Parathyroid adenoma (tissue), 2 donors: ENCODE results near the gene SH2D7.

Source experiments
- H2AFZ ChIP-seq: fragments of 300-600 bp; sonication (generic); one replicate; pipeline ENCODE4 v1.7.0; 2017; ENCODE audit warnings: antibody characterized with exemption, mild to moderate bottlenecking
- H3K27ac ChIP-seq: fragments of 300-600 bp; sonication (generic); one replicate; pipeline ENCODE4 v1.7.0; 2017
- H3K27me3 ChIP-seq: fragments of 300-600 bp; sonication (generic); one replicate; pipeline ENCODE4 v1.7.0; 2017; ENCODE audit warnings: low read length; ENCODE audit not compliant: control insufficient read depth, insufficient read depth
- H3K36me3 ChIP-seq: fragments of 300-600 bp; sonication (generic); one replicate; pipeline ENCODE4 v1.7.0; 2017; ENCODE audit warnings: low read length; ENCODE audit not compliant: control insufficient read depth, insufficient read depth
- H3K4me1 ChIP-seq: fragments of 300-600 bp; sonication (generic); one replicate; pipeline ENCODE4 v1.7.0; 2017; ENCODE audit warnings: control low read depth
- H3K4me2 ChIP-seq: fragments of 300-600 bp; sonication (generic); one replicate; pipeline ENCODE4 v1.7.0; 2017; ENCODE audit warnings: low read length
- H3K4me3 ChIP-seq: fragments of 300-600 bp; sonication (generic); one replicate; pipeline ENCODE4 v1.7.0; 2017; ENCODE audit warnings: low read depth, low read length
- H3K79me2 ChIP-seq: fragments of 300-600 bp; sonication (generic); one replicate; pipeline ENCODE4 v1.7.0; 2017; ENCODE audit warnings: control low read depth
- H3K9ac ChIP-seq: fragments of 300-600 bp; sonication (generic); one replicate; pipeline ENCODE4 v1.7.0; 2017; ENCODE audit warnings: mild to moderate bottlenecking
- H3K9me3 ChIP-seq: fragments of 300-600 bp; sonication (generic); one replicate; pipeline ENCODE4 v1.7.0; 2017; ENCODE audit warnings: low read length; ENCODE audit not compliant: control insufficient read depth
- TF ChIP-seq, protein P1 (sequence below): fragments of 300-600 bp; sonication (generic); IDR thresholded peaks from one replicate; pipeline ENCODE4 v1.7.0; 2017; ENCODE audit warnings: antibody characterized with exemption, mild to moderate bottlenecking
- donor health status: primary hyperparathyroidism.

The SH2D7 gene

DNA sequence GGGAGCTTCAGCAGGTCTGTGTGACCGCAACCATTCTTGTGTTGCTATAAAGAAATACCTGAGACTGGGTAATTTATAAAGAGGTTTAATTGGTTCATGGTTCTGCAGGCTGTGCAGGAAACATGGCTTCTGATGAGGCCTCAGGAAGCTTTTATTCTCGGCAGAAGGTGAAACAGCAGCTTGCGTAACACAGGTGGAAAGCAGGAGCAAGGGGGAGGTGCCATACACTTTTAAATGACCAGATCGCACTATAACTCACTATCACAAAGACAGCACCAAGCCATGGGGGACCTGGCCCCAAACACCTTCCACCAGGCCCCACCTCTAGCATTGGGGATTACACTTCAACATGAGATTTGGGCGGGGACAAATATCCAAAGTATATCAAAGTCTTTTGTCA lies 47.2 kb downstream of the SH2D7 start:
- H2AFZ ChIP-seq: no peak overlapping the region
- H3K4me3 ChIP-seq: no peak overlapping the region
- no peak overlapping the region for H3K27ac ChIP-seq
- H3K27me3 ChIP-seq: no peaks in the 10 kb centered on the region
- no peaks in the 10 kb centered on the region for H3K36me3 ChIP-seq
- TF ChIP-seq, protein P1, sequence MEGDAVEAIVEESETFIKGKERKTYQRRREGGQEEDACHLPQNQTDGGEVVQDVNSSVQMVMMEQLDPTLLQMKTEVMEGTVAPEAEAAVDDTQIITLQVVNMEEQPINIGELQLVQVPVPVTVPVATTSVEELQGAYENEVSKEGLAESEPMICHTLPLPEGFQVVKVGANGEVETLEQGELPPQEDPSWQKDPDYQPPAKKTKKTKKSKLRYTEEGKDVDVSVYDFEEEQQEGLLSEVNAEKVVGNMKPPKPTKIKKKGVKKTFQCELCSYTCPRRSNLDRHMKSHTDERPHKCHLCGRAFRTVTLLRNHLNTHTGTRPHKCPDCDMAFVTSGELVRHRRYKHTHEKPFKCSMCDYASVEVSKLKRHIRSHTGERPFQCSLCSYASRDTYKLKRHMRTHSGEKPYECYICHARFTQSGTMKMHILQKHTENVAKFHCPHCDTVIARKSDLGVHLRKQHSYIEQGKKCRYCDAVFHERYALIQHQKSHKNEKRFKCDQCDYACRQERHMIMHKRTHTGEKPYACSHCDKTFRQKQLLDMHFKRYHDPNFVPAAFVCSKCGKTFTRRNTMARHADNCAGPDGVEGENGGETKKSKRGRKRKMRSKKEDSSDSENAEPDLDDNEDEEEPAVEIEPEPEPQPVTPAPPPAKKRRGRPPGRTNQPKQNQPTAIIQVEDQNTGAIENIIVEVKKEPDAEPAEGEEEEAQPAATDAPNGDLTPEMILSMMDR: no peak
- no peaks in the 10 kb centered on the region for H3K4me1 ChIP-seq
- no peaks in the 10 kb centered on the region for H3K9me3 ChIP-seq
- H3K4me2 ChIP-seq: no peak overlapping the region
- no peaks in the 10 kb centered on the region for H3K79me2 ChIP-seq
- H3K9ac ChIP-seq: no peak overlapping the region

- no peaks in the 10 kb centered on the region for H3K36me3 ChIP-seq
- TF ChIP-seq, protein P1: no peak
- H3K27me3 ChIP-seq: no peaks in the 10 kb centered on the region
- no peak overlapping the region for H3K9ac ChIP-seq
- no peaks in the 10 kb centered on the region for H3K79me2 ChIP-seq
- no peaks in the 10 kb centered on the region for H3K9me3 ChIP-seq
- H3K4me2 ChIP-seq: no peak overlapping the region
- no peak overlapping the region for H2AFZ ChIP-seq
- no peaks in the 10 kb centered on the region for H3K4me1 ChIP-seq
- no peak overlapping the region for H3K4me3 ChIP-seq
- H3K27ac ChIP-seq: no peak overlapping the region
These were observed 47.9 kb downstream of the SH2D7 start for GRCh38 chr15:78140292-78140691.

DNA sequence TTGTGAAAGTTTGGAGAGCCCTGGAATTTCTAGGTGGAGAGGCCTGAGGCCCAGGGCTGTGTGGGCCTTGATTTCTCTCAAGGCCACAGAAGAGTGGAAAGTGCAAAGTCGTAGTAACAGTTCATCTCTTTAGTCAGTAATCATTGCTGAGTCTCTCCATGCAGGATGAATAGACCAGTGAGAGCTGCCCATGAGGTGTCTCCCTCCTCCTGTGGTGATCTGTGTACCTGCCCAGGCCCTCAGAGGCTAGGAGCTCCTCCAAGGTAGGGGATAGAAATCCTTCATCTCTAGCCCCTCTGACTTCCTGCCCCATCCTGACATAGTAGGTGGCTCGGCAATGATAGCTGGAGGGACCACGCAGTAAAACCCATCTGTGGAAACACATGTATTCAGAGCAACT lies 50.0 kb downstream of the SH2D7 start:
- H3K4me1 ChIP-seq: no peaks in the 10 kb centered on the region
- no peak overlapping the region for H3K4me3 ChIP-seq
- H3K9ac ChIP-seq: no peak overlapping the region
- no peaks in the 10 kb centered on the region for H3K9me3 ChIP-seq
- H3K27me3 ChIP-seq: no peaks in the 10 kb centered on the region
- H3K4me2 ChIP-seq: no peak overlapping the region
- H3K27ac ChIP-seq: no peak overlapping the region
- TF ChIP-seq, protein P1: no peak
- H3K36me3 ChIP-seq: no peaks in the 10 kb centered on the region
- no peaks in the 10 kb centered on the region for H3K79me2 ChIP-seq
- H2AFZ ChIP-seq: no peak overlapping the region

GRCh38 chr15:78146425-78147154 lies 54.2 kb downstream of the SH2D7 start:
- H3K9ac ChIP-seq: no peak overlapping the region
- no peaks in the 10 kb centered on the region for H3K9me3 ChIP-seq
- TF ChIP-seq, protein P1: no peak
- no peak overlapping the region for H3K27ac ChIP-seq
- H3K4me3 ChIP-seq: no peak overlapping the region
- no peak overlapping the region for H3K4me2 ChIP-seq
- no peak overlapping the region for H2AFZ ChIP-seq
- H3K27me3 ChIP-seq: no peaks in the 10 kb centered on the region
- peaks cover 6% of the 10 kb centered on the region for H3K79me2 ChIP-seq
- no peaks in the 10 kb centered on the region for H3K4me1 ChIP-seq
- H3K36me3 ChIP-seq: no peaks in the 10 kb centered on the region

GRCh38 chr15:78147566-78147965 lies 55.2 kb downstream of the SH2D7 start:
- no peaks in the 10 kb centered on the region for H3K4me1 ChIP-seq
- peaks cover 6% of the 10 kb centered on the region for H3K79me2 ChIP-seq
- TF ChIP-seq, protein P1: no peak
- H3K4me2 ChIP-seq: no peak overlapping the region
- H3K27ac ChIP-seq: no peak overlapping the region
- H3K36me3 ChIP-seq: no peaks in the 10 kb centered on the region
- H3K9me3 ChIP-seq: no peaks in the 10 kb centered on the region
- no peak overlapping the region for H2AFZ ChIP-seq
- no peaks in the 10 kb centered on the region for H3K27me3 ChIP-seq
- H3K4me3 ChIP-seq: no peak overlapping the region
- H3K9ac ChIP-seq: no peak overlapping the region
